Mesangial cell (primary cell): ENCODE results near the gene CD164. TPM values are rescaled to one million over a fixed set of nuclear protein-coding genes. Genes with fewer than 3 reads are reported as not detected.

Experiments used
- total RNA-seq: library from RNA; depleted of rRNA; stranded (reverse); fragments of >200 nt; gene quantifications from 2 replicates; pipeline ENCODE4 v1.2.3, GENCODE V29; 2015

CD164 gene
- total RNA-seq: 91.7 and 94.6 TPM in 2 replicates

GRCh38 chr6:109381747-109382575, at the start of gene CD164:
Gene CD164, minus strand, starts transcription at chr6:109382467. Its CDS starts 89 bp downstream, at chr6:109382378.

Other genes with a start within 250 kb of the CD164 start
- gene PPIL6, start 58.2 kb upstream of the CD164 start, total RNA-seq: 0.98 and 2.3 TPM in 2 replicates
- 10.3 and 13.5 TPM in 2 replicates for gene SMPD2, start 58.3 kb upstream of the CD164 start, total RNA-seq
- 32.9 and 51.1 TPM in 2 replicates for gene MICAL1, start 73.3 kb upstream of the CD164 start, total RNA-seq
- gene ZBTB24, start 100.8 kb upstream of the CD164 start, total RNA-seq: 5.4 and 6.6 TPM in 2 replicates